ENCODE results near the gene DDHD1. TPM values are rescaled to one million over a fixed set of nuclear protein-coding genes. Genes with fewer than 3 reads are reported as not detected.

DDHD1 gene
- polyA plus RNA-seq, 2 donors, result 1.0 to 1.5 TPM

GRCh38 chr14:53064475-53064874, 88.6 kb downstream of the DDHD1 start:
- no peak overlapping the region for H3K4me3 ChIP-seq (ENCODE audit: low read depth in 1 of 2, low read length in 2 of 2)
- H3K36me3 ChIP-seq (ENCODE audit: control insufficient read depth in 2 of 2, insufficient read depth in 2 of 2, low read length in 1 of 2), result no peaks in the 10 kb centered on the region
- H3K9me3 ChIP-seq (ENCODE audit: control insufficient read depth in 2 of 2, insufficient read depth in 1 of 2, low read depth in 1 of 2, low read length in 1 of 2), result no peaks in the 10 kb centered on the region
- WGBS, 2 donors, result 51 to 69% methylated on average over 1 of the region's 1 CpG
- no peaks in the 10 kb centered on the region for H3K27me3 ChIP-seq (ENCODE audit: control insufficient read depth in 1 of 2, insufficient read depth in 2 of 2, low read length in 2 of 2)
- no peaks in the 10 kb centered on the region for H3K4me1 ChIP-seq (ENCODE audit: control insufficient read depth in 2 of 2, insufficient read depth in 2 of 2, low read length in 1 of 2)
- H3K27ac ChIP-seq (ENCODE audit: low read depth in 2 of 2, low read length in 1 of 2), result no peak overlapping the region

- H3K9me3 ChIP-seq (ENCODE audit: control insufficient read depth in 2 of 2, insufficient read depth in 1 of 2, low read depth in 1 of 2, low read length in 1 of 2), result no peaks in the 10 kb centered on the region
- 77 to 78% methylated on average over 8 of the region's 8 CpGs for WGBS, 2 donors
- no peak overlapping the region for H3K4me3 ChIP-seq (ENCODE audit: low read depth in 1 of 2, low read length in 2 of 2)
- H3K27me3 ChIP-seq (ENCODE audit: control insufficient read depth in 1 of 2, insufficient read depth in 2 of 2, low read length in 2 of 2), result no peaks in the 10 kb centered on the region
- no peaks in the 10 kb centered on the region for H3K36me3 ChIP-seq (ENCODE audit: control insufficient read depth in 2 of 2, insufficient read depth in 2 of 2, low read length in 1 of 2)
- no peaks in the 10 kb centered on the region for H3K4me1 ChIP-seq (ENCODE audit: control insufficient read depth in 2 of 2, insufficient read depth in 2 of 2, low read length in 1 of 2)
- H3K27ac ChIP-seq (ENCODE audit: low read depth in 2 of 2, low read length in 1 of 2), result no peak overlapping the region
These were observed 90.3 kb downstream of the DDHD1 start for GRCh38 chr14:53062856-53063255.

GRCh38 chr14:53060046-53060445, 93.1 kb downstream of the DDHD1 start:
- Histone ChIP-seq H3K27me3 (ENCODE audit: control insufficient read depth in 1 of 2, insufficient read depth in 2 of 2, low read length in 2 of 2) (no peaks in the 10 kb centered on the region), H3K4me1 (ENCODE audit: control insufficient read depth in 2 of 2, insufficient read depth in 2 of 2, low read length in 1 of 2) (no peaks in the 10 kb centered on the region), H3K27ac (ENCODE audit: low read depth in 2 of 2, low read length in 1 of 2) (no peak overlapping the region), H3K9me3 (ENCODE audit: control insufficient read depth in 2 of 2, insufficient read depth in 1 of 2, low read depth in 1 of 2, low read length in 1 of 2) (no peaks in the 10 kb centered on the region), H3K4me3 (ENCODE audit: low read depth in 1 of 2, low read length in 2 of 2) (no peak overlapping the region), H3K36me3 (ENCODE audit: control insufficient read depth in 2 of 2, insufficient read depth in 2 of 2, low read length in 1 of 2) (no peaks in the 10 kb centered on the region)
- 84 to 87% methylated on average over 1 of the region's 1 CpG for WGBS, 2 donors

GRCh38 chr14:53055003-53055402, 98.1 kb downstream of the DDHD1 start:
- Histone ChIP-seq H3K9me3 (ENCODE audit: control insufficient read depth in 2 of 2, insufficient read depth in 1 of 2, low read depth in 1 of 2, low read length in 1 of 2) (no peaks in the 10 kb centered on the region), H3K36me3 (ENCODE audit: control insufficient read depth in 2 of 2, insufficient read depth in 2 of 2, low read length in 1 of 2) (no peaks in the 10 kb centered on the region), H3K4me1 (ENCODE audit: control insufficient read depth in 2 of 2, insufficient read depth in 2 of 2, low read length in 1 of 2) (no peaks in the 10 kb centered on the region), H3K4me3 (ENCODE audit: low read depth in 1 of 2, low read length in 2 of 2) (no peak overlapping the region), H3K27me3 (ENCODE audit: control insufficient read depth in 1 of 2, insufficient read depth in 2 of 2, low read length in 2 of 2) (no peaks in the 10 kb centered on the region), H3K27ac (ENCODE audit: low read depth in 2 of 2, low read length in 1 of 2) (no peak overlapping the region)
- WGBS, 2 donors, result 0 to 3% methylated on average over 1 of the region's 1 CpG

GRCh38 chr14:53054457-53054856, 98.7 kb downstream of the DDHD1 start:
- Histone ChIP-seq H3K36me3 (ENCODE audit: control insufficient read depth in 2 of 2, insufficient read depth in 2 of 2, low read length in 1 of 2) (no peaks in the 10 kb centered on the region), H3K4me3 (ENCODE audit: low read depth in 1 of 2, low read length in 2 of 2) (no peak overlapping the region), H3K9me3 (ENCODE audit: control insufficient read depth in 2 of 2, insufficient read depth in 1 of 2, low read depth in 1 of 2, low read length in 1 of 2) (no peaks in the 10 kb centered on the region), H3K4me1 (ENCODE audit: control insufficient read depth in 2 of 2, insufficient read depth in 2 of 2, low read length in 1 of 2) (no peaks in the 10 kb centered on the region), H3K27me3 (ENCODE audit: control insufficient read depth in 1 of 2, insufficient read depth in 2 of 2, low read length in 2 of 2) (no peaks in the 10 kb centered on the region), H3K27ac (ENCODE audit: low read depth in 2 of 2, low read length in 1 of 2) (no peak overlapping the region)
- 60 to 72% methylated on average over 2 of the region's 2 CpGs for WGBS, 2 donors

GRCh38 chr14:53048631-53049030, 104.5 kb downstream of the DDHD1 start:
- Histone ChIP-seq H3K27ac (ENCODE audit: low read depth in 2 of 2, low read length in 1 of 2) (no peak overlapping the region), H3K36me3 (ENCODE audit: control insufficient read depth in 2 of 2, insufficient read depth in 2 of 2, low read length in 1 of 2) (no peaks in the 10 kb centered on the region), H3K4me1 (ENCODE audit: control insufficient read depth in 2 of 2, insufficient read depth in 2 of 2, low read length in 1 of 2) (no peaks in the 10 kb centered on the region), H3K27me3 (ENCODE audit: control insufficient read depth in 1 of 2, insufficient read depth in 2 of 2, low read length in 2 of 2) (no peaks in the 10 kb centered on the region), H3K9me3 (ENCODE audit: control insufficient read depth in 2 of 2, insufficient read depth in 1 of 2, low read depth in 1 of 2, low read length in 1 of 2) (no peaks in the 10 kb centered on the region), H3K4me3 (ENCODE audit: low read depth in 1 of 2, low read length in 2 of 2) (no peak overlapping the region)
- WGBS, 2 donors, result 91 to 92% methylated on average over 2 of the region's 2 CpGs

GRCh38 chr14:53047307-53048069, 105.6 kb downstream of the DDHD1 start:
- 86 to 92% methylated on average over 5 of the region's 5 CpGs for WGBS, 2 donors
- H3K9me3 ChIP-seq (ENCODE audit: control insufficient read depth in 2 of 2, insufficient read depth in 1 of 2, low read depth in 1 of 2, low read length in 1 of 2), result no peaks in the 10 kb centered on the region
- H3K4me3 ChIP-seq (ENCODE audit: low read depth in 1 of 2, low read length in 2 of 2), result no peak overlapping the region
- no peaks in the 10 kb centered on the region for H3K36me3 ChIP-seq (ENCODE audit: control insufficient read depth in 2 of 2, insufficient read depth in 2 of 2, low read length in 1 of 2)
- H3K27me3 ChIP-seq (ENCODE audit: control insufficient read depth in 1 of 2, insufficient read depth in 2 of 2, low read length in 2 of 2), result no peaks in the 10 kb centered on the region
- H3K27ac ChIP-seq (ENCODE audit: low read depth in 2 of 2, low read length in 1 of 2), result no peak overlapping the region
- no peaks in the 10 kb centered on the region for H3K4me1 ChIP-seq (ENCODE audit: control insufficient read depth in 2 of 2, insufficient read depth in 2 of 2, low read length in 1 of 2)

- Histone ChIP-seq H3K27me3 (ENCODE audit: control insufficient read depth in 1 of 2, insufficient read depth in 2 of 2, low read length in 2 of 2) (no peaks in the 10 kb centered on the region), H3K9me3 (ENCODE audit: control insufficient read depth in 2 of 2, insufficient read depth in 1 of 2, low read depth in 1 of 2, low read length in 1 of 2) (no peaks in the 10 kb centered on the region), H3K36me3 (ENCODE audit: control insufficient read depth in 2 of 2, insufficient read depth in 2 of 2, low read length in 1 of 2) (no peaks in the 10 kb centered on the region), H3K27ac (ENCODE audit: low read depth in 2 of 2, low read length in 1 of 2) (no peak overlapping the region), H3K4me3 (ENCODE audit: low read depth in 1 of 2, low read length in 2 of 2) (no peak overlapping the region), H3K4me1 (ENCODE audit: control insufficient read depth in 2 of 2, insufficient read depth in 2 of 2, low read length in 1 of 2) (no peaks in the 10 kb centered on the region)
- WGBS, 2 donors, result 94 to 95% methylated on average over 2 of the region's 2 CpGs
These were observed 108.6 kb downstream of the DDHD1 start for GRCh38 chr14:53044486-53044885.

GRCh38 chr14:53043027-53043581, 110.0 kb downstream of the DDHD1 start:
- Histone ChIP-seq H3K4me3 (ENCODE audit: low read depth in 1 of 2, low read length in 2 of 2) (no peak overlapping the region), H3K27me3 (ENCODE audit: control insufficient read depth in 1 of 2, insufficient read depth in 2 of 2, low read length in 2 of 2) (no peaks in the 10 kb centered on the region), H3K27ac (ENCODE audit: low read depth in 2 of 2, low read length in 1 of 2) (peak overlapping the region in 1 of 2 donors; percentile 37), H3K4me1 (ENCODE audit: control insufficient read depth in 2 of 2, insufficient read depth in 2 of 2, low read length in 1 of 2) (no peaks in the 10 kb centered on the region), H3K36me3 (ENCODE audit: control insufficient read depth in 2 of 2, insufficient read depth in 2 of 2, low read length in 1 of 2) (no peaks in the 10 kb centered on the region), H3K9me3 (ENCODE audit: control insufficient read depth in 2 of 2, insufficient read depth in 1 of 2, low read depth in 1 of 2, low read length in 1 of 2) (no peaks in the 10 kb centered on the region)
- WGBS, 2 donors, result 70 to 81% methylated on average over 7 of the region's 7 CpGs

GRCh38 chr14:53042480-53042879, 110.6 kb downstream of the DDHD1 start:
- no peaks in the 10 kb centered on the region for H3K36me3 ChIP-seq (ENCODE audit: control insufficient read depth in 2 of 2, insufficient read depth in 2 of 2, low read length in 1 of 2)
- no peak overlapping the region for H3K4me3 ChIP-seq (ENCODE audit: low read depth in 1 of 2, low read length in 2 of 2)
- H3K9me3 ChIP-seq (ENCODE audit: control insufficient read depth in 2 of 2, insufficient read depth in 1 of 2, low read depth in 1 of 2, low read length in 1 of 2), result no peaks in the 10 kb centered on the region
- no peaks in the 10 kb centered on the region for H3K4me1 ChIP-seq (ENCODE audit: control insufficient read depth in 2 of 2, insufficient read depth in 2 of 2, low read length in 1 of 2)
- no peak overlapping the region for H3K27ac ChIP-seq (ENCODE audit: low read depth in 2 of 2, low read length in 1 of 2)
- WGBS, 2 donors, result 68 to 73% methylated on average over 4 of the region's 4 CpGs
- H3K27me3 ChIP-seq (ENCODE audit: control insufficient read depth in 1 of 2, insufficient read depth in 2 of 2, low read length in 2 of 2), result no peaks in the 10 kb centered on the region

Measured in esophagus (tissue), 2 donors.